Nasal cavity respiratory epithelium epithelial cell of viscerocranial mucosa (primary cell): ENCODE data around the gene GCNT3. TPM values are rescaled to one million over a fixed set of nuclear protein-coding genes. Genes with fewer than 3 reads are reported as not detected.

ENCODE experiments used
- total RNA-seq: library from RNA; depleted of rRNA; stranded (reverse); fragments of >200 nt; gene quantifications from 2 replicates; pipeline ENCODE4 v1.2.3, GENCODE V29; 2014

The GCNT3 gene, protein sequence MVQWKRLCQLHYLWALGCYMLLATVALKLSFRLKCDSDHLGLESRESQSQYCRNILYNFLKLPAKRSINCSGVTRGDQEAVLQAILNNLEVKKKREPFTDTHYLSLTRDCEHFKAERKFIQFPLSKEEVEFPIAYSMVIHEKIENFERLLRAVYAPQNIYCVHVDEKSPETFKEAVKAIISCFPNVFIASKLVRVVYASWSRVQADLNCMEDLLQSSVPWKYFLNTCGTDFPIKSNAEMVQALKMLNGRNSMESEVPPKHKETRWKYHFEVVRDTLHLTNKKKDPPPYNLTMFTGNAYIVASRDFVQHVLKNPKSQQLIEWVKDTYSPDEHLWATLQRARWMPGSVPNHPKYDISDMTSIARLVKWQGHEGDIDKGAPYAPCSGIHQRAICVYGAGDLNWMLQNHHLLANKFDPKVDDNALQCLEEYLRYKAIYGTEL
- 3.4 and 13.5 TPM in 2 replicates for total RNA-seq

DNA sequence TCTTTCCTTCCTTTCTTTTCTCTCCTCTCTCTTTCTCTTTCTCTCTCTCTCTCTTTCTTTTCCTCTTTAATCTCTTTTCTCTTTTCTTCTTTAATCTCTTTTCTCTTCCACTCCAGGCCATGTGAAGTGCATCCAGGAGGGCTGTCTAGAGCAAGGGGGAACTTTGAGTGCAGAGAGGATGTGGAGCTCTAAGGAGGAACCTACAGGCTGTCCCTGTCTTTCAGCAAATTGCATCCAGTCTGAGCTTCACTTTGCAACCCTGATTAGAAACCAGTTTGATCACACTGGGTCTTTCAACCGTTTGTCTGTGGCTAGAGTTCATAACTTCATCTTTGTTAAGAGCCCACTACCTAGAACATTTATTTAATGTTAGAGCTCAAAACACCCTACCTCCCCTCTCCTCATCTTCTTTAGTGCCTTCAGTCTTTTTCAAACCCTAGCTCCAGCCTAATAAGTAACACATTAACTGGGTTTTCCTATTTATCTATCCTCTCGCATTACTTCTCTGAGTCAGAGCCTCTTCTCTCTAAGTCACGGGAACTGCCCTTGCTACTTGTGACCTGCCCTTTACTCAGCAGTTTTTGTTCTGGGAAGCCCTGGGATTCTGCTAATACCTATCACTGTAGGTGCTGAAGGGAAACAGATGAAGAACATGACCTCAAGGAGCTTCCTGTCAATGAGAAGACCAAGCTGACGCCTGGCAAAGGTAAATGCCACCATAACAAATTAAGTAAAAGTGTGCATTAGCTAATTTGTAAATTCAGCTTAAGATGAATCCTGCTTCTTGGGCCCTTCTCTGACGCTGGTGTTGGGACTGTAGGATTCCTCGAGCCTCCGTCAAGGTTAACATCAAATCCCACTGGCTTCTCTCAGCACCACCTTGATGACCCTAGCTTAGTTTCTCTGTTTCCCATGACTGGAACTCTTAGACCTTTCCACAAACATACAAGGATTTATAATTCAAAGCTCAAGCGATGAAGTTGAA is at the start of gene GCNT3:
TSS of gene GCNT3 (plus strand) at position 508 of the 985 bp plus-strand sequence. CDS start 6,456 bp downstream, outside the sequence.

GRCh38 chr15:59656897-59657634 is 45.5 kb downstream of the GCNT3 start, which contains the start of gene GTF2A2:
Gene GTF2A2 (minus strand): TSS chr15:59657515. CDS start chr15:59652277, 5,238 bp downstream.

Other genes with a start within 250 kb of the GCNT3 start
- gene MYO1E, start 238.9 kb upstream of the GCNT3 start, total RNA-seq: 74.5 and 192 TPM in 2 replicates
- 0.34 and 1.2 TPM in 2 replicates for gene FAM81A, start 173.6 kb upstream of the GCNT3 start, total RNA-seq
- gene GTF2A2, start 45.7 kb downstream of the GCNT3 start, total RNA-seq: 29.4 and 32.5 TPM in 2 replicates
- gene BNIP2, start 77.5 kb downstream of the GCNT3 start, total RNA-seq: 162 and 164 TPM in 2 replicates